Fibroblast of lung (primary cell): ENCODE data around the gene LMO2. TPM values are rescaled to one million over a fixed set of nuclear protein-coding genes. Genes with fewer than 3 reads are reported as not detected.

Experiments used
- DNase-seq, 2 donors: peaks; one replicate each; pipeline versions ENCODE4 v3.0.0 to v3.0.0-alpha.2; 2010; ENCODE audit warnings: low read depth in 2 of 2
- H2AFZ ChIP-seq: 2 replicates; pipeline ENCODE4 v1.5.1; 2012; ENCODE audit warnings: low read length, control low read depth, inconsistent platforms
- H3K27ac ChIP-seq: 2 replicates; pipeline ENCODE4 v1.5.1; 2011; ENCODE audit warnings: low read length, control low read depth; ENCODE audit not compliant: insufficient read depth
- H3K27me3 ChIP-seq: 2 replicates; pipeline ENCODE4 v1.5.1; 2011; ENCODE audit warnings: mild to moderate bottlenecking, low read length; ENCODE audit not compliant: control insufficient read depth, insufficient read depth
- H3K36me3 ChIP-seq: 2 replicates; pipeline ENCODE4 v1.5.1; 2011; ENCODE audit warnings: low read length; ENCODE audit not compliant: control insufficient read depth, insufficient read depth
- H3K4me1 ChIP-seq: 2 replicates; pipeline ENCODE4 v1.5.1; 2011; ENCODE audit warnings: low read length; ENCODE audit not compliant: control insufficient read depth, insufficient read depth; ENCODE audit errors: extremely low read depth
- H3K4me2 ChIP-seq: 2 replicates; pipeline ENCODE4 v1.5.1; 2011; ENCODE audit warnings: low read length, control low read depth; ENCODE audit not compliant: insufficient read depth; ENCODE audit errors: extremely low read depth
- H3K4me3 ChIP-seq, 4 experiments: fragments of 200-600 bp in 1 of 4; sonication (generic) in 1 of 4; replicated peaks in 1 of 4; 2 replicates each; pipeline ENCODE4 v1.5.1; 2011 to 2016; ENCODE audit warnings: low read length in 4 of 4, low read depth in 3 of 4, mild to moderate bottlenecking in 3 of 4, control low read depth in 2 of 4, inconsistent platforms in 1 of 4, mixed read lengths in 1 of 4; ENCODE audit not compliant: insufficient read depth in 1 of 4; ENCODE audit errors: control extremely low read depth in 1 of 4
- H3K79me2 ChIP-seq: 2 replicates; pipeline ENCODE4 v1.5.1; 2012; ENCODE audit warnings: mild to moderate bottlenecking, low read length, inconsistent platforms; ENCODE audit not compliant: control insufficient read depth, insufficient read depth
- H3K9ac ChIP-seq: 2 replicates; pipeline ENCODE4 v1.5.1; 2011; ENCODE audit warnings: mild to moderate bottlenecking, low read length, control low read depth; ENCODE audit not compliant: insufficient read depth
- H3K9me3 ChIP-seq: 2 replicates; pipeline ENCODE4 v1.5.1; 2012; ENCODE audit warnings: low read depth, low read length; ENCODE audit not compliant: control insufficient read depth, insufficient read depth
- H4K20me1 ChIP-seq: 2 replicates; pipeline ENCODE4 v1.5.1; 2011; ENCODE audit warnings: low read length; ENCODE audit not compliant: control insufficient read depth, insufficient read depth; ENCODE audit errors: extremely low read depth
- EZH2 ChIP-seq: IDR thresholded peaks from 2 replicates; pipeline ENCODE4 v1.5.1; 2012; ENCODE audit warnings: low read length, control low read depth, mild to moderate bottlenecking; ENCODE audit errors: missing control alignments
- polyA plus RNA-seq, 2 donors: library from polyadenylated mRNA; depleted of rRNA in 1 of 2; stranded (reverse) in 1 of 2; unstranded in 1 of 2; fragments of >200 nt; gene quantifications; 2 replicates each; pipeline ENCODE4 v1.2.1, GENCODE V29; 2011 to 2012; ENCODE audit warnings: missing spikeins in 1 of 2
- total RNA-seq: library from RNA; depleted of rRNA; stranded (reverse); fragments of >200 nt; gene quantifications from 2 replicates; pipeline ENCODE4 v1.2.1, GENCODE V29; 2014
- TF ChIP-seq, protein P1 (sequence below), 2 donors: IDR thresholded peaks in 1 of 2; conservative IDR thresholded peaks in 1 of 2; 1 replicate in 1 of 2; 2 replicates in 1 of 2; pipeline ENCODE4 v1.5.1; 2011 to 2012; ENCODE audit warnings: low read length in 2 of 2, control low read depth in 1 of 2, inconsistent platforms in 1 of 2, low read depth in 1 of 2, mild to moderate bottlenecking in 1 of 2

The LMO2 gene
- total and polyA plus RNA-seq, 2 donors (not counting 1 experiment from before 2014, with no cell fraction given) = 0.03 to 0.17 TPM

DNA sequence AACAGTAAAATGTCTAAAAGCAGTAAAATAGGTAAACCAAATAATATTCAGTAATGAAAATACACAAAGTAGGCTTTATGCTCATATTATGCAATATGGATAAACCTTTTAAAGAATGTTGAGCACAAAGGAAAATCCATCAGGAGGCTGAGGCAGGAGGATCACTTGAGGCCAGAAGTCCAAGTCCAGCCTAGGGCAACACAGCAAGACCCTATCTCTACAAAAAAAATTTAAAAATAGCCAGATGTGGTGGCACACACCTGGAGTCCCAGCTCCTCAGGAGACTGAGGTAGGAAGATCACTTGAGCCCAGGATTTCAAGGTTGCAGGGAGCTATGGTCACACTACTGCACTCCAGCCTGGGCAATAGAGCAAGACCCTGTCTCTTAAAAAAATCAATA, 17.7 kb upstream of the LMO2 start:
- no peak for DNase-seq
- no peak overlapping the region for H2AFZ ChIP-seq
- no peaks in the 10 kb centered on the region for H3K9me3 ChIP-seq
- H3K79me2 ChIP-seq = no peaks in the 10 kb centered on the region
- TF ChIP-seq EZH2 = no peak
- TF ChIP-seq, protein P1, sequence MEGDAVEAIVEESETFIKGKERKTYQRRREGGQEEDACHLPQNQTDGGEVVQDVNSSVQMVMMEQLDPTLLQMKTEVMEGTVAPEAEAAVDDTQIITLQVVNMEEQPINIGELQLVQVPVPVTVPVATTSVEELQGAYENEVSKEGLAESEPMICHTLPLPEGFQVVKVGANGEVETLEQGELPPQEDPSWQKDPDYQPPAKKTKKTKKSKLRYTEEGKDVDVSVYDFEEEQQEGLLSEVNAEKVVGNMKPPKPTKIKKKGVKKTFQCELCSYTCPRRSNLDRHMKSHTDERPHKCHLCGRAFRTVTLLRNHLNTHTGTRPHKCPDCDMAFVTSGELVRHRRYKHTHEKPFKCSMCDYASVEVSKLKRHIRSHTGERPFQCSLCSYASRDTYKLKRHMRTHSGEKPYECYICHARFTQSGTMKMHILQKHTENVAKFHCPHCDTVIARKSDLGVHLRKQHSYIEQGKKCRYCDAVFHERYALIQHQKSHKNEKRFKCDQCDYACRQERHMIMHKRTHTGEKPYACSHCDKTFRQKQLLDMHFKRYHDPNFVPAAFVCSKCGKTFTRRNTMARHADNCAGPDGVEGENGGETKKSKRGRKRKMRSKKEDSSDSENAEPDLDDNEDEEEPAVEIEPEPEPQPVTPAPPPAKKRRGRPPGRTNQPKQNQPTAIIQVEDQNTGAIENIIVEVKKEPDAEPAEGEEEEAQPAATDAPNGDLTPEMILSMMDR (conservative IDR thresholded peaks at IDR 0.05 in 1 of 2, IDR thresholded peaks at IDR 0.05 in 1 of 2; ENCODE audit: low read depth in 1 of 2, low read length in 2 of 2) = no peak
- H3K36me3 ChIP-seq = no peaks in the 10 kb centered on the region
- no peaks in the 10 kb centered on the region for H4K20me1 ChIP-seq
- no peak overlapping the region for H3K4me3 ChIP-seq
- no peak overlapping the region for H3K4me2 ChIP-seq
- no peak overlapping the region for H3K9ac ChIP-seq
- peaks cover 5% of the 10 kb centered on the region for H3K27me3 ChIP-seq
- no peak overlapping the region for H3K27ac ChIP-seq
- H3K4me1 ChIP-seq = peaks cover 4% of the 10 kb centered on the region

DNA sequence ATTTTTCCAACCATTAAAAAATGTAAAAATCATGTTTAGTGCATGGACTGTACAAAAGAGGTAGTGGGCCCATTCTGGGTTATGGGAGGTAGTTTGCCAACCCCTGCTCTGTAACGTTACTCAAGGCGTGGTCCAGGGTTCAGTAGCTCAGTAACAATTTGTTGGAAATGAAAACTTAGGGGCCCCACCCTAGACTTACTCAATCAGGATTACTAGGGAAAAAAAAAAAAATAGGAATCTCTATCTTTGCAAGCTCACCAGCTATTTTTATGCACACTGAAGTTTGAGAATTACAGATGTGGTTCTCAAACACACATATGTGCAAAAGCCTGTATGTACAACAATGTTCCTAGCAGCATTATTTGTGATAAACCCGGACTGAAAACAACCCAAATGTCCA, 17.3 kb upstream of the LMO2 start:
- H3K36me3 ChIP-seq = no peaks in the 10 kb centered on the region
- H3K4me2 ChIP-seq = no peak overlapping the region
- H3K4me3 ChIP-seq = no peak overlapping the region
- H3K4me1 ChIP-seq = peaks cover 4% of the 10 kb centered on the region
- H3K9me3 ChIP-seq = no peaks in the 10 kb centered on the region
- no peak for DNase-seq
- no peaks in the 10 kb centered on the region for H4K20me1 ChIP-seq
- no peak overlapping the region for H3K9ac ChIP-seq
- no peak for TF ChIP-seq EZH2
- TF ChIP-seq, protein P1 (conservative IDR thresholded peaks at IDR 0.05 in 1 of 2, IDR thresholded peaks at IDR 0.05 in 1 of 2; ENCODE audit: low read depth in 1 of 2, low read length in 2 of 2) = no peak
- no peak overlapping the region for H2AFZ ChIP-seq
- H3K27ac ChIP-seq = no peak overlapping the region
- H3K79me2 ChIP-seq = no peaks in the 10 kb centered on the region
- peaks cover 5% of the 10 kb centered on the region for H3K27me3 ChIP-seq

DNA sequence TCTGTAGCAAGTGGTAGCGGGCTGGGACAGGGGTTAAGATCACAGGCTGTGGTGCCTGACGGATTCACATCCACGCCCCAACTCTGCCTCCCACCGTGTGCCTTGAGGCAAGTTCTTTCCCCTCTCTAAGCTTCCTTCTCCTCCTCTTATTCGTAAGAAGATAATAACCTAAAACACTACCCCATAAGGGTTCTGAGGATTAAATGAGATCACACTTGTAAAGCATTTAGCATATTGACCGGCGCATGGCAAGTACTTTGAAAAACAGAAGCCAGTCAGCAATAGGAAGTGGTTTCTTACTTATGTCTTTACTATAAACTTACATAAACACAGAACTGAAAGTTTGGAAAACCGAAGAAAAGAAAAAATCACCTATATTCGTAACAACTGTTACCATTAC, 15.5 kb upstream of the LMO2 start:
- no peak for TF ChIP-seq EZH2
- TF ChIP-seq, protein P1 (conservative IDR thresholded peaks at IDR 0.05 in 1 of 2, IDR thresholded peaks at IDR 0.05 in 1 of 2; ENCODE audit: low read depth in 1 of 2, low read length in 2 of 2) = no peak
- Histone ChIP-seq H3K4me2 (no peak overlapping the region), H3K4me1 (peaks cover 2% of the 10 kb centered on the region), H3K9ac (no peak overlapping the region), H3K4me3 (no peak overlapping the region), H3K27me3 (peaks cover 5% of the 10 kb centered on the region), H3K27ac (no peak overlapping the region), H4K20me1 (no peaks in the 10 kb centered on the region), H2AFZ (no peak overlapping the region), H3K36me3 (no peaks in the 10 kb centered on the region), H3K79me2 (no peaks in the 10 kb centered on the region), H3K9me3 (no peaks in the 10 kb centered on the region)
- no peak for DNase-seq
